ENCODE data around the gene FBXO33.

Gene FBXO33

GRCh38 chr14:39432179-39432618 lies at the start of gene FBXO33:
Gene FBXO33, minus strand, starts transcription at chr14:39432433. Its CDS starts 271 bp downstream, at chr14:39432162.
- in situ Hi-C loops (cut with HindIII; ENCODE audit: low sequenced_read_pairs) = no loop called here

- in situ Hi-C loops (cut with HindIII; ENCODE audit: low sequenced_read_pairs) = no loop called here
These were observed 42.2 kb upstream of the FBXO33 start for GRCh38 chr14:39474416-39474911.

- in situ Hi-C loops (cut with HindIII; ENCODE audit: low sequenced_read_pairs) = no loop called here
These were observed 39.8 kb upstream of the FBXO33 start for GRCh38 chr14:39472078-39472477.

- in situ Hi-C loops (cut with HindIII; ENCODE audit: low sequenced_read_pairs) = no loop called here
These were observed 37.0 kb upstream of the FBXO33 start for GRCh38 chr14:39469094-39469710.

GRCh38 chr14:39467889-39468524 lies 35.8 kb upstream of the FBXO33 start:
- in situ Hi-C loops (cut with HindIII; ENCODE audit: low sequenced_read_pairs) = no loop called here

GRCh38 chr14:39459795-39460478 lies 27.7 kb upstream of the FBXO33 start:
- in situ Hi-C loops (cut with HindIII; ENCODE audit: low sequenced_read_pairs) = no loop called here

GRCh38 chr14:39456702-39457250 lies 24.5 kb upstream of the FBXO33 start:
- in situ Hi-C loops (cut with HindIII; ENCODE audit: low sequenced_read_pairs) = no loop called here

- in situ Hi-C loops (cut with HindIII; ENCODE audit: low sequenced_read_pairs) = no loop called here
These were observed 22.8 kb upstream of the FBXO33 start for GRCh38 chr14:39454906-39455539.

- in situ Hi-C loops (cut with HindIII; ENCODE audit: low sequenced_read_pairs) = no loop called here
These were observed 20.4 kb upstream of the FBXO33 start for GRCh38 chr14:39452680-39453079.

- in situ Hi-C loops (cut with HindIII; ENCODE audit: low sequenced_read_pairs) = no loop called here
These were observed 19.6 kb upstream of the FBXO33 start for GRCh38 chr14:39451811-39452210.

- in situ Hi-C loops (cut with HindIII; ENCODE audit: low sequenced_read_pairs) = no loop called here
These were observed 15.0 kb upstream of the FBXO33 start for GRCh38 chr14:39447175-39447661.

- in situ Hi-C loops (cut with HindIII; ENCODE audit: low sequenced_read_pairs) = no loop called here
These were observed 14.0 kb upstream of the FBXO33 start for GRCh38 chr14:39446131-39446744.

- in situ Hi-C loops (cut with HindIII; ENCODE audit: low sequenced_read_pairs) = no loop called here
These were observed 10.1 kb upstream of the FBXO33 start for GRCh38 chr14:39442293-39442692.

- in situ Hi-C loops (cut with HindIII; ENCODE audit: low sequenced_read_pairs) = no loop called here
These were observed 9.6 kb upstream of the FBXO33 start for GRCh38 chr14:39441805-39442204.

GRCh38 chr14:39440975-39441374 lies 8.7 kb upstream of the FBXO33 start:
- in situ Hi-C loops (cut with HindIII; ENCODE audit: low sequenced_read_pairs) = no loop called here

GRCh38 chr14:39435241-39435640 lies 3.0 kb upstream of the FBXO33 start:
- in situ Hi-C loops (cut with HindIII; ENCODE audit: low sequenced_read_pairs) = no loop called here

GRCh38 chr14:39434401-39434800 lies 2.2 kb upstream of the FBXO33 start:
- in situ Hi-C loops (cut with HindIII; ENCODE audit: low sequenced_read_pairs) = no loop called here

- in situ Hi-C loops (cut with HindIII; ENCODE audit: low sequenced_read_pairs) = no loop called here
These were observed 1.2 kb upstream of the FBXO33 start for GRCh38 chr14:39433452-39433813.

- in situ Hi-C loops (cut with HindIII; ENCODE audit: low sequenced_read_pairs) = no loop called here
These were observed 602 bp upstream of the FBXO33 start for GRCh38 chr14:39432619-39433451.

Data from endothelial cell of hepatic sinusoid (primary cell).